ENCODE results near the gene BCL2L1.
A peak's percentile ranks its signal among the peaks of the same experiment; 100 is the strongest.
"Not testable (repeated sequence)": the region's sequence is repeated elsewhere in the genome, so short reads cannot be mapped to it uniquely, and the experiment has no call there.

BCL2L1 gene

GRCh38 chr20:31673943-31674463 is 48.7 kb downstream of the BCL2L1 start:
- DNase-seq, result peak in 1 of 5 donors; percentile 64

GRCh38 chr20:31673435-31673834 is 49.2 kb downstream of the BCL2L1 start:
- no peak for DNase-seq

GRCh38 chr20:31671324-31671723 is 51.3 kb downstream of the BCL2L1 start:
- no peak for DNase-seq

- no peak for DNase-seq
Measured at GRCh38 chr20:31670371-31671228, 52.1 kb downstream of the BCL2L1 start.

- DNase-seq, result no peak
Measured at GRCh38 chr20:31669876-31670275, 52.8 kb downstream of the BCL2L1 start.

DNA sequence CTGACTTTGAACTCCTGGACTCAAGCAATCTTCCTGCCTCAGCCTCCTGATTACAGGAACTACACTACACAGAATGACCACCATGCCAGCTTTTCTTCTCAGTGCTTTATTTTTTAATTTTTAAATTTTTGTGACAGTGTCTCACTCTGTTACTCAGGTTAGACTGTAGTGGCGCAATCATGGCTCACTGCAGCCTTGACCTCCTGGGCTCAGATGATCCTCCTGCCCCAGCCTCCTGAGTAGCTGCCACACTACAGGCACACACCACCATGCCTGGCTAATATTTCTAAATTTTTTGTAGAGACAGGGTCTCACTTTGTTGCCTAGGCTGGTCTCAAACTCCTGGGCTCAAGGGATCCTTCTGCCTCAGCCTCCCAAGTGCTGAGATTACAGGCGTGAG is 53.7 kb downstream of the BCL2L1 start:
- not testable (repeated sequence) for DNase-seq

DNA sequence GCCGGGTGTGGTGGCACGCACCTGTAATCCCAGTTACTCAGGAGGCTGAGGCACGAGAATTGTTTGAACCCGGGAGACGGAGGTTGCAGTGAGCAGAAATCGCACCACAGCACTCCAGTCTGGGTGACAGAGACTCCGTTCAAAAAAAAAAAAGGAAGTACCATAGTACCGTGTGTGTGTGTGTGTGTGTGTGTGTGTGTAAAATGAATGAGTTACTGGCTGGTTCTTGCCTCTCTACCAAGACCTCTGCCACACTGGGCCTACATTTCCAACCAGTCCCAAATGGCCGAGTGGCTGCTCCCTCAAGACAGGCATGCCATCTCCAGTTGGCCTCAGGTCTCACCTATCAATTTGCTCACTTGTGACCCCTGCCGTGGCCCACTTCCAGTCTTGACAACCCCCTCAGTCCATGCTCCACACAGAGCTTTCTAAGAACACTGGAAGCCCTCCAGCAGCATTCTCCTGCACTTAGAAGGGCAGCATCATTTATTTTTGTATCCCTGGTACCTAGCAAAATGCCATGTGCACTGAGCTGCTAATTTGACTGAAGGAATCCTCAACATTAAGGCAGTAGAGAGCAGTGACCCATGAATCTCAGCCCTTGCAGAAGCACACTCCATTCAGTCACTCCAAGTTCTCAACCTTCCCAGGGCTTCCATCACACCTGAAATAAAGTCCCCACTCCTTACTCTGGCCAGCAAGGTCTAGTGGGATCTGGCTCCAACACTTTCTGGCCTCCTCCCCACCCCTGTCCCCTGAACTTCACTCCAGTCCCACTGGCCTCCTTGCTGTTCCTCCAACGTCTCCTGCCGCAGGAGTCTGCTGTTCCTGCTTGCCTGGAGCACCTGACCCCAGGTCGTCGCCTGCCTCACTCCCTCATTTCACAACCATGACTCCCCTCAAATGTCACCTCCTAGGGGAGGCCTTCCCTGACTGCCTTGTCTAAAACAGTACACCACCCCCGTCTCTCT is 55.1 kb downstream of the BCL2L1 start:
- DNase-seq, result no peak

- peak in 1 of 5 donors; percentile 57 for DNase-seq
Measured at GRCh38 chr20:31666258-31667042, 56.2 kb downstream of the BCL2L1 start.

DNA sequence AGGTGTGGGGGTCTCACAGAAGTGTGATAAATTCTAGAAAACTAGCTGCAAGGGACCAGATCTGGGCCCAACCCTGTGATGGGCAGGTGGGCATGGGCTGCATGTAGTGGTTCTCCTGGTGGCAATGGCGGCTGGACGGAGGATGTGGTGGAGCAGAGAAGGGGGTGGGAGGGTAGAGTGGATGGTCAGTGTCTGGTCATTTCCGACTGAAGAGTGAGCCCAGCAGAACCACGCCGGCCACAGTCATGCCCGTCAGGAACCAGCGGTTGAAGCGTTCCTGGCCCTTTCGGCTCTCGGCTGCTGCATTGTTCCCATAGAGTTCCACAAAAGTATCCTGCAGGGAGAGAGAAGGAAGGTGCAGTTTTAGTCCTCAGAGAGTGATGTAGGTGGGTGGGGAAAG is 56.9 kb downstream of the BCL2L1 start:
- no peak for DNase-seq

GRCh38 chr20:31664696-31665354 is 57.8 kb downstream of the BCL2L1 start:
- DNase-seq, result no peak

- DNase-seq, result no peak
Measured at GRCh38 chr20:31663838-31664695, 58.6 kb downstream of the BCL2L1 start.

DNA sequence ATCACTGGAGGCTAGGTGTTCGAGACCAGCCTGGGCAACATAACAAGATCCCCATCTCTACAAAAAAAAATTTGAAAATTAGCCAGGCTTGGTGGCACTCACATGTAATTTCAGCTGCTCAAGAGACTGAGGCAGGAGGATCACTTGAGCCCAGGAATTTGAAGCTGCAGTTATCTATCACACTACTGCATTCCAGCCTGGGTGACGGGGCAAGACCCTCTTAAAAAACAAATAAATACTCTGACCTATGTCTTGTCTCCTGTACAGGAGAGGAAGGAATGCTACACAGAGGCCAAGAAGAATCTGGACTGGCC is 59.2 kb downstream of the BCL2L1 start:
- no peak for DNase-seq

GRCh38 chr20:31662372-31662854 is 60.3 kb downstream of the BCL2L1 start:
- no peak for DNase-seq

- DNase-seq, result peak; percentile 59 to 79 (median 72)
Measured at GRCh38 chr20:31661625-31662371, 60.9 kb downstream of the BCL2L1 start.

- DNase-seq, result no peak
Measured at GRCh38 chr20:31654534-31654933, 68.1 kb downstream of the BCL2L1 start.

DNA sequence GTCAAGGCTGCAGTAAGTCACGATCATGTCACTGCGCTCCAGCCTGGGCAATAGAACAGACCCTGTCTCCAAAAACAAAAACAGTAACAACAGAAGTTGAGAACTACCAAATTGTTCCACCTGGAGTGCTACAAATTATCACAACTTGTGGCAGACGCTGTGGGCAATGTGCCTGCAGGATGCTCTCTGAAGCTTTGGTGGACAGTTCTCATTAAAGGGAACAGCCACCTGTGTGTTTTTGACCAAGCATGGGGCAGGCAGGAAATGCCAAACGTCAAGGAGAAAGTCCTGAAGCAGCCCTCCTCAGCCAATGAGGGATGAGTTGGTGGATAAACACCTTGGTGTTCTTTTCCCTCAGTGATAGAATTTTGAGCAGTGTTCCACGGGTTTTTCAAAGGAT is 69.1 kb downstream of the BCL2L1 start:
- DNase-seq, result no peak

- DNase-seq, result no peak
Measured at GRCh38 chr20:31652917-31653396, 69.7 kb downstream of the BCL2L1 start.

GRCh38 chr20:31648104-31648503 is 74.6 kb downstream of the BCL2L1 start:
- not testable (repeated sequence) for DNase-seq

- DNase-seq, result no peak
Measured at GRCh38 chr20:31644701-31645100, 78.0 kb downstream of the BCL2L1 start.

- DNase-seq, result no peak
Measured at GRCh38 chr20:31643522-31643921, 79.1 kb downstream of the BCL2L1 start.

Measured in T-helper 1 cell (primary cell).